SU-DHL-6 (cell line): Measurements from ENCODE around the gene RAB6B.

Source experiments
- H2AFZ ChIP-seq: fragments of 200-600 bp; sonication (generic); 2 replicates; pipeline ENCODE4 v1.6.1; 2014; ENCODE audit warnings: low read depth, mild to moderate bottlenecking, moderate library complexity, mixed read lengths, antibody characterized with exemption, low read length; ENCODE audit not compliant: severe bottlenecking
- H3F3A ChIP-seq: fragments of 200-600 bp; shearing (Covaris generic); 2 replicates; pipeline ENCODE4 v1.6.0; 2016; ENCODE audit warnings: antibody characterized with exemption, mild to moderate bottlenecking; ENCODE audit not compliant: insufficient read depth
- H3K27ac ChIP-seq: fragments of 200-600 bp; sonication (generic); 2 replicates; pipeline ENCODE4 v1.5.1; 2016; ENCODE audit warnings: low read depth, mild to moderate bottlenecking, low read length, moderate library complexity, mixed read lengths
- H3K27me3 ChIP-seq: fragments of 200-600 bp; sonication (generic), shearing (Covaris generic); 2 replicates; pipeline ENCODE4 v1.6.0; 2014; ENCODE audit warnings: mild to moderate bottlenecking, low read length
- H3K36me3 ChIP-seq: fragments of 200-600 bp; sonication (generic); 2 replicates; pipeline ENCODE4 v1.6.1; 2014; ENCODE audit warnings: mild to moderate bottlenecking, low read length, mixed read lengths
- H3K4me2 ChIP-seq: fragments of 300-600, 200-600 bp; shearing (Covaris generic), sonication (generic); 2 replicates; pipeline ENCODE4 v1.6.0; 2014; ENCODE audit warnings: low read length, low read depth, mild to moderate bottlenecking; ENCODE audit not compliant: poor library complexity, severe bottlenecking
- H3K4me3 ChIP-seq: fragments of 200-600 bp; sonication (generic); 2 replicates; pipeline ENCODE4 v1.5.1; 2014; ENCODE audit warnings: antibody characterized with exemption, low read length, mild to moderate bottlenecking, mixed read lengths; ENCODE audit not compliant: insufficient read depth, poor library complexity, severe bottlenecking
- H3K79me2 ChIP-seq: fragments of 200-600 bp; sonication (generic); 2 replicates; pipeline ENCODE4 v1.6.1; 2014; ENCODE audit warnings: mild to moderate bottlenecking, low read length, moderate library complexity; ENCODE audit not compliant: insufficient read depth
- H3K9ac ChIP-seq: fragments of 200-600 bp; sonication (generic); 2 replicates; pipeline ENCODE4 v1.7.0; 2014; ENCODE audit warnings: mild to moderate bottlenecking, low read length
- H3K9me2 ChIP-seq: fragments of 200-600 bp; sonication (generic); replicated peaks from 2 replicates; pipeline ENCODE4 v1.6.1; 2014; ENCODE audit warnings: low read length; ENCODE audit not compliant: insufficient read depth
- H3K9me3 ChIP-seq: fragments of 200-600 bp; sonication (generic); 2 replicates; pipeline ENCODE4 v1.6.1; 2014; ENCODE audit warnings: low read length, mixed read lengths; ENCODE audit not compliant: insufficient read depth
- H4K20me1 ChIP-seq: fragments of 200-600 bp; sonication (generic); 2 replicates; pipeline ENCODE4 v1.6.1; 2014; ENCODE audit warnings: low read depth, mild to moderate bottlenecking, antibody characterized with exemption, low read length, moderate library complexity, mixed read lengths
- CTCF ChIP-seq: fragments of 200-600 bp; sonication (generic); IDR thresholded peaks from one replicate; pipeline ENCODE4 v1.5.1; 2017; ENCODE audit warnings: antibody characterized with exemption, mild to moderate bottlenecking, low read length, moderate library complexity; ENCODE audit not compliant: insufficient read depth, poor library complexity, severe bottlenecking
- EZH2phosphoT487 ChIP-seq: fragments of 200-600 bp; sonication (generic), shearing (Covaris generic); conservative IDR thresholded peaks from 2 replicates; pipeline ENCODE4 v1.6.1; 2018; ENCODE audit warnings: mild to moderate bottlenecking, antibody characterized with exemption, low read length, moderate library complexity, mixed read lengths

The RAB6B gene

DNA sequence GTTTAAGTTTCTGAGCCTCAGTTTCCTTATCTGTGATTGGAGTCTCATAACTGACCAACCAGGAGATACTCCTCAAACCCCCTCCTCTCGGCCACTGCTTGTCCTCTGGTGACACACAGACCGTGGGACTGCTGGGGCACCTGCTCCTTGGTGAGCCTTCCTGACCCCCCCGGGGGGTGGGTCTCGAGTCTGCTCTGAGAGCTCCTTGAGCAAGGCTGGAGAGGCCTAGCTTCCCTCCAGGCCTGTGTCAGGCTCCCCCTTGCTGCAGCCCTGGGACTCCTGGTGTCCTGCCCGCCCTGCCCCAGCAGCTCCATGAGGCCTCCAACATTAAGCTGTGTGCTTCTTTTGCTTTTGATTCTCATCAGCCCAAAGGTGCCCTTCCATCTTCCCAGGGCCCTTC, 62.4 kb downstream of the RAB6B start:
- no peaks in the 10 kb centered on the region for H3K9me2 ChIP-seq
- H3K27me3 ChIP-seq, result no peaks in the 10 kb centered on the region
- no peak for TF ChIP-seq EZH2phosphoT487
- TF ChIP-seq CTCF, result no peak
- H3K36me3 ChIP-seq, result no peaks in the 10 kb centered on the region
- H3K9ac ChIP-seq, result no peak overlapping the region
- H3K27ac ChIP-seq, result no peak overlapping the region
- no peaks in the 10 kb centered on the region for H3K79me2 ChIP-seq
- H3K9me3 ChIP-seq, result no peaks in the 10 kb centered on the region
- no peak overlapping the region for H2AFZ ChIP-seq
- no peak overlapping the region for H3K4me2 ChIP-seq
- H3K4me3 ChIP-seq, result no peak overlapping the region
- H3F3A ChIP-seq, result no peaks in the 10 kb centered on the region
- no peaks in the 10 kb centered on the region for H4K20me1 ChIP-seq

DNA sequence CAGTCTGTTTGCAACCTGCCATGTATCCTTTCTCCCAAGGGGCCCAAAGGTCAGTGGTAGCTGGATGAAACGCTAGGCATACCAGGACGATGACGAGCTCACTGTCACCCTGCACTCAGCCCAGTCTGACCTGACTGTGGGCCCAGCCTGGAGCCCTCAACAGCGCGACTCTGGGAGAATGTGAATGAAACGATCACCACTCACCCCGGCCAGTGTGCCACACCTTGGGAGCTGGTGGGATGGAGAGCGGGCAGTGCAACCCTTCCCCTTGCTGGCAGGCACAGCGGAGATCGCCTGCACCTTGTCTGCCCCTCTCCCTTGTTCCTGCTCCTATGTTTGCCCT, 62.9 kb downstream of the RAB6B start:
- Histone ChIP-seq H3K9me3 (no peaks in the 10 kb centered on the region), H3K79me2 (no peaks in the 10 kb centered on the region), H3K36me3 (no peaks in the 10 kb centered on the region), H3F3A (no peaks in the 10 kb centered on the region), H3K4me3 (no peak overlapping the region), H3K9ac (no peak overlapping the region), H3K4me2 (no peak overlapping the region), H2AFZ (no peak overlapping the region), H4K20me1 (no peaks in the 10 kb centered on the region), H3K9me2 (no peaks in the 10 kb centered on the region), H3K27me3 (no peaks in the 10 kb centered on the region), H3K27ac (no peak overlapping the region)
- TF ChIP-seq EZH2phosphoT487, result no peak
- TF ChIP-seq CTCF, result no peak

DNA sequence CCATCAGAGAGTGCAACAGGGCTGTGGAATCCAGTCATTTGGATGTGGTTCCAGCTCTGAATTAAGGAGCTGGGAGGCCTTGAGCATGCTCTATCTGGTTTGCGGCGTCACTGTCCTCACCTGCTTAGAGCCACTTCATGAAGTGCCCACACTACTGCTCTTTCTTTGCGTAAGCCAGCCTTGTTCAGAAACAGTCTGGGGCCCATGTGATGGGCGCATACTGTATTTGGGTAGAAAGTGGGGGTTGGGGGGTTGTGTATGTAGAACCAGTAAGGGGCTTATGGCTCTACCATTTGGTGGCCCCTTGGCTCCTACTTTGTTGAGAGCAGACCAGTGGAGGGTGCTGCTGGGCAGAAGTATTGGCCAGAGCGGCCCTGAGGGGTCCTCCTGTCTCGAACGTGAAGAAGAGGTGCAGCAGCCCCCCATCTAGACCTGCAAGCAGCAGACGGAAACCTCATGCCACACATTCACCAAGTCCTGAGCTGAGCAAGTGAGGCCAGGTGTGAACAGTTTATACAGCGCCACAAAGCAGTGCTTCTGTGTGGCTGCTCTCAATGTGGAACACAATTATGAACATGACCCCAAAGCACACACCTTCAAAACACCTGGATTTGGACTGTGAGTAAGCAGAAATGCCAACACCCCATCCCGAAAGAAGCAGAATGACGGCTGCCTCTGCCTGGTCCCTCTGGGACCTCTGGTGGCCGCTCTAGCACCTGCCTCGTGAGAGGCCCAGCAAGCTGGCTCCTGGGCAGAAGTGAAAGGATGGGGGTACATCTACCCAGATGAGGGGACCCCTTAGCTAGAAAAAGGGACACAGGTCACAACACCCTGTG, 63.5 kb downstream of the RAB6B start:
- H3K9me3 ChIP-seq, result no peaks in the 10 kb centered on the region
- H3K36me3 ChIP-seq, result no peaks in the 10 kb centered on the region
- TF ChIP-seq EZH2phosphoT487, result no peak
- no peak for TF ChIP-seq CTCF
- H3K27ac ChIP-seq, result no peak overlapping the region
- no peaks in the 10 kb centered on the region for H3K27me3 ChIP-seq
- H3K9ac ChIP-seq, result no peak overlapping the region
- no peaks in the 10 kb centered on the region for H3K9me2 ChIP-seq
- no peak overlapping the region for H3K4me2 ChIP-seq
- H2AFZ ChIP-seq, result no peak overlapping the region
- no peak overlapping the region for H3K4me3 ChIP-seq
- no peaks in the 10 kb centered on the region for H4K20me1 ChIP-seq
- H3K79me2 ChIP-seq, result no peaks in the 10 kb centered on the region
- H3F3A ChIP-seq, result no peaks in the 10 kb centered on the region
